ENCODE data around the gene STK24.

Gene STK24

GRCh38 chr13:98496479-98496791 lies 80.5 kb downstream of the STK24 start:
- H3K4me2 ChIP-seq (ENCODE audit: low read length), result no peak overlapping the region

GRCh38 chr13:98495627-98496478 lies 81.1 kb downstream of the STK24 start:
- Histone ChIP-seq H3K79me2 (ENCODE audit: control insufficient read depth, low read length) (peaks cover 93% of the 10 kb centered on the region), H4K20me1 (ENCODE audit: control insufficient read depth, insufficient read depth, low read depth, low read length) (peaks cover 26% of the 10 kb centered on the region), H3F3A (ENCODE audit: control insufficient read depth, insufficient read depth) (no peaks in the 10 kb centered on the region), H3K9me2 (replicated peaks; ENCODE audit: control insufficient read depth, low read length) (no peaks in the 10 kb centered on the region), H3K9me3 (ENCODE audit: control insufficient read depth, insufficient read depth, low read length) (no peaks in the 10 kb centered on the region), H3K4me1 (ENCODE audit: control insufficient read depth, low read length) (no peaks in the 10 kb centered on the region; the same call in 1 of the 2 replicates), H3K36me3 (ENCODE audit: control insufficient read depth, low read length) (peaks cover 21% of the 10 kb centered on the region; the same call in 1 of the 2 replicates), H3K4me3 (ENCODE audit: low read length) (no peak overlapping the region), H3K4me2 (ENCODE audit: low read length) (no peak overlapping the region), H3K27ac (ENCODE audit: low read depth, low read length) (no peak overlapping the region), H3K27me3 (ENCODE audit: control insufficient read depth, low read length) (no peaks in the 10 kb centered on the region)
- TF ChIP-seq EZH2phosphoT487 (IDR thresholded peaks at IDR 0.05; ENCODE audit: borderline replicate concordance, low read length) (no peak), CTCF (IDR thresholded peaks at IDR 0.05; ENCODE audit: low read depth, low read length, poor library complexity, severe bottlenecking) (no peak)

More at GRCh38 chr13:98496479-98496791, 80.5 kb downstream of the STK24 start:
- Histone ChIP-seq H3K9me3 (ENCODE audit: control insufficient read depth, insufficient read depth, low read length) (no peaks in the 10 kb centered on the region), H3K36me3 (ENCODE audit: control insufficient read depth, low read length) (peaks cover 21% of the 10 kb centered on the region; the same call in 1 of the 2 replicates), H3K27ac (ENCODE audit: low read depth, low read length) (no peak overlapping the region), H3K4me1 (ENCODE audit: control insufficient read depth, low read length) (no peaks in the 10 kb centered on the region; the same call in 1 of the 2 replicates), H3K79me2 (ENCODE audit: control insufficient read depth, low read length) (peaks cover 93% of the 10 kb centered on the region), H3K27me3 (ENCODE audit: control insufficient read depth, low read length) (no peaks in the 10 kb centered on the region), H4K20me1 (ENCODE audit: control insufficient read depth, insufficient read depth, low read depth, low read length) (peaks cover 22% of the 10 kb centered on the region), H3F3A (ENCODE audit: control insufficient read depth, insufficient read depth) (no peaks in the 10 kb centered on the region), H3K4me3 (ENCODE audit: low read length) (no peak overlapping the region), H3K9me2 (replicated peaks; ENCODE audit: control insufficient read depth, low read length) (no peaks in the 10 kb centered on the region)
- TF ChIP-seq CTCF (IDR thresholded peaks at IDR 0.05; ENCODE audit: low read depth, low read length, poor library complexity, severe bottlenecking) (no peak), EZH2phosphoT487 (IDR thresholded peaks at IDR 0.05; ENCODE audit: borderline replicate concordance, low read length) (no peak)

- no peaks in the 10 kb centered on the region for H3K27me3 ChIP-seq (ENCODE audit: control insufficient read depth, low read length)
- no peak overlapping the region for H3K4me2 ChIP-seq (ENCODE audit: low read length)
- TF ChIP-seq EZH2phosphoT487 (IDR thresholded peaks at IDR 0.05; ENCODE audit: borderline replicate concordance, low read length), result no peak
- TF ChIP-seq CTCF (IDR thresholded peaks at IDR 0.05; ENCODE audit: low read depth, low read length, poor library complexity, severe bottlenecking), result no peak
- H3K9me3 ChIP-seq (ENCODE audit: control insufficient read depth, insufficient read depth, low read length), result no peaks in the 10 kb centered on the region
- peaks cover 8% of the 10 kb centered on the region for H3K4me1 ChIP-seq (ENCODE audit: control insufficient read depth, low read length)
- peaks cover 93% of the 10 kb centered on the region for H3K79me2 ChIP-seq (ENCODE audit: control insufficient read depth, low read length)
- no peak overlapping the region for H3K27ac ChIP-seq (ENCODE audit: low read depth, low read length)
- peaks cover 18% of the 10 kb centered on the region; the same call in 1 of the 2 replicates for H3K36me3 ChIP-seq (ENCODE audit: control insufficient read depth, low read length)
- H3K9me2 ChIP-seq (replicated peaks; ENCODE audit: control insufficient read depth, low read length), result no peaks in the 10 kb centered on the region
- H3F3A ChIP-seq (ENCODE audit: control insufficient read depth, insufficient read depth), result no peaks in the 10 kb centered on the region
- H3K4me3 ChIP-seq (ENCODE audit: low read length), result no peak overlapping the region
- H4K20me1 ChIP-seq (ENCODE audit: control insufficient read depth, insufficient read depth, low read depth, low read length), result peaks cover 34% of the 10 kb centered on the region
These were observed 82.1 kb downstream of the STK24 start for GRCh38 chr13:98494769-98495168.
